GM18870 (cell line): ENCODE data around the gene ELP1.
"Not testable (repeated sequence)": the region's sequence is repeated elsewhere in the genome, so short reads cannot be mapped to it uniquely, and the experiment has no call there.

Experiments used
- ATAC-seq: cut with Tn5 transposase; IDR thresholded peaks from one replicate; pipeline ENCODE4 v1.9.1; 2021; ENCODE audit warnings: moderate library complexity; ENCODE audit not compliant: unreplicated experiment

The ELP1 gene

GRCh38 chr9:108854641-108855528 lies 79.0 kb downstream of the ELP1 start:
- ATAC-seq: no peak

DNA sequence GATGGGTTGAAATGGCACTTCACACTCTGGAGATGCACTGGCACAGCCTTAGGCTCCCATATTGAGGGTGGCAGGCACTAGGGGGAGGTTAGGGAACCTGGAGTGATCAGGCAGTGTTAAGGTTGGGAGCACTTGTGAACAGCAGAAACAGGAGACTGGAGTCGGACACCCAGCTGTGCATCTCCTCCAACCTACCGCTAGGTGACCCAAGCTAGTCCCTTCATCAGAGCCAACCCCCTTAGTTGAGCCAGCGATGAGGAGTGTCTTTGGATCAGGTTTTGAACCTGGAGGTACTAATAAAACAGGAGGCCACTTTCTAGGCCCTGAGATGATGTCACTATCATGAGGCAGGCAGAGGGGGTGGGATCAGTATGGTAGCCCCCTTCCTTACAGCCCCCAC lies 79.8 kb downstream of the ELP1 start:
- no peak for ATAC-seq

DNA sequence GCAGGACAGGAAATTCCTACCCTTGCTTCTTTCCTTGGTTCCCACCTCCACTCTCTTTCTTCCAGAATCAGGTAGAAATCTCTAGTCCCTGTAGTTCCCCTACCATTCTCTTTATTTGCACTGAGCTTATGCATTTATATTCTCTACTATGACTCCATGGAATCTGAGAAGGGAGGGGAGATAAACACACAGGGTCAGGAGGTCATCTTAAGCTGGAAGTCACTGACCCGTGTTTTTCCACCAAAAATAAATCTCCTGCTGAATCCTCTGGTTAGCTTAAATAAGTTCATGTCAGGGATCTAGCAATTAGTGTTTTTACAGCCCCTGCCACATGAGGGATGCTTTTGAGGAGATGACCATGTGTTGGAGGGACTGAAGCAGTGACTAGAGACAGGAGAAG lies 81.8 kb downstream of the ELP1 start:
- no peak for ATAC-seq

- no peak for ATAC-seq
Measured at GRCh38 chr9:108851138-108851537, 82.8 kb downstream of the ELP1 start.

DNA sequence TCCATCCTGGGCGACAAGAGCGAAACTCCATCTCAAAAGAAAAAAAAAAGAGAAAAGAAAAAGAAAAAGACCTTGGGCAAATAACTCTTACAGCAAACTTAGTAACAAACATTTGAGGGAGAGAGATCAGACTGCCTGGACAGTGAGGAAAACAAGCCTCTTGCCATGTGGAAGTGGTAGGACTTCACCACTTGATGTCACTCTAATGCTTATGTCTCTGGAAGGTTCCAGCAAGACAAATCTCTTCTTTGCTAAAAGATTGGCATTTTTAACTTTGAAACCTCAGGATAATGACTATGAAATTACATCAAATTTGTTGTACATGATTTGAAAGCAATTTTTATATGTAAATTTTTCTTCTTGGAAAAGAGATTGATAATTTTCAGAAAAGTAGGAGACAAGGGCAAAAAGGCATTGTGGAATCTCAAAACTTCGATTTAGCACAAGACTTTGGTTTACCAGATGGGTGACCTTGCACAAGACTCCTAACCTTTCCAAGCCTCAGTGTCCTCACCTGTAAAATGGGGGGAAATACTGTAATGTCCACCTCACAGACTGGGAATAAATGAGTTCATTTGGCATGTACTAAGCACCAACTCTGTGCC lies 83.5 kb downstream of the ELP1 start:
- ATAC-seq: no peak

DNA sequence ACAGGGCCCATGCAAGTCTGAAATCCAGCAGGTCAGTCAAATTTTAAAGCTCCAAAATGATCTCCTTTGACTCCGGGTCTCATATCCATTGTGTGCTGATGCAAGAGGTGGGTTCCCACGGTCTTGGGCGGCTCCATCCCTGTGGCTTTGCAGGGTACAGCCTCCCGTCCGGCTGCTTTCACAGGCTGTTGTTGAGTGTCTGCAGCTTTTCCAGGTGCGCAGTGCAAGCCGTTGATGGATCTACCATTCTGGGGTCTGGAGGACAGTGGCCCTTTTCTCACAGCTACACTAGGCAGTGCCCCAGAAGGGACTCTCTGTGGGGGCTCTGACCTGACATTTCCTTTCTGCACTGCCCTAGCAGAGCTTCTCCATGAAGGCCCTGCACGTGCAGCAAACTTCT lies 85.6 kb downstream of the ELP1 start:
- ATAC-seq: not testable (repeated sequence)

- no peak for ATAC-seq
Measured at GRCh38 chr9:108845947-108846346, 88.0 kb downstream of the ELP1 start.

GRCh38 chr9:108845507-108845906 lies 88.4 kb downstream of the ELP1 start:
- no peak for ATAC-seq

GRCh38 chr9:108844856-108845255 lies 89.1 kb downstream of the ELP1 start:
- no peak for ATAC-seq

- no peak for ATAC-seq
Measured at GRCh38 chr9:108844391-108844790, 89.5 kb downstream of the ELP1 start.

GRCh38 chr9:108842610-108843295 lies 91.2 kb downstream of the ELP1 start:
- no peak for ATAC-seq

GRCh38 chr9:108839561-108839960 lies 94.4 kb downstream of the ELP1 start:
- ATAC-seq: not testable (repeated sequence)

- ATAC-seq: no peak
Measured at GRCh38 chr9:108838017-108838416, 95.9 kb downstream of the ELP1 start.

GRCh38 chr9:108837530-108837929 lies 96.4 kb downstream of the ELP1 start:
- no peak for ATAC-seq

GRCh38 chr9:108836781-108837180 lies 97.1 kb downstream of the ELP1 start:
- ATAC-seq: no peak

DNA sequence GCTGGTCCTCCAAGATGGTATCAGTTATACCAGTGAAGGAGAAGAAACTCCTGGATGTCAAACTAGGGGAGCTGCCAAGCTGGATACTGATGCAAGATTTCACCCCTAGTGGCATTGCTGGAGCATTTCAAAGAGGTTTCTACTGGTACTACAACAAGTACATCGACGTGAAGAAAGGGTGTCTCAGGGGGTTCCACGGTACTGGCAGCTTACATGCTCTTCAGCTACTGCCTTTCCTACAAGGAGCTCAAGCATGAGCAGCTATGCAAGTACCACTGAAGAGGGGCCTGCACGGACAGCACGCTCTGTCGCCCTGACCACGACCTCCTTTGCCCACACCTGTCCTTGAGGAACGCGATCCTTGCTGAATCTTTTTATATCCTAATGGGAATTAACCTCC lies 97.6 kb downstream of the ELP1 start:
- no peak for ATAC-seq

DNA sequence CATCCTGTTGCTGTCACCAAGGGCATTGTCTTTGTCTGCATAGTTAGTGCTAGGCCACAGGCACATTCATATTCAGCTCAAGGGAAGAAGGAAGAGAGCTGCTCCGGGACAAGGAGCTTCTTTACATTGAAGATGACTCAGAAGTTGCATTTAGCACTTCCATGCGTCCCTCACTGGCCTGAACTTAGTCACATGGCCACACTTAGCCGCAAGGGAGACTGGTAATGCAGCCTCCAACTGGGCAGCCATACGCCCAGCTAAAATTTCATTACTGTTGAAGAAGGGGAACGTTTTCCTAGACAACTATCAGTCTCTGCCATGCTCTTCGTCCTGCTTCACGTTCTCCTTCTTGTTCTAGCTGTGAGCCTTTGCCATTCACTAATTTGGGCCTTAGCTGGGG lies 98.1 kb downstream of the ELP1 start:
- ATAC-seq: no peak

GRCh38 chr9:108834959-108835665 lies 98.8 kb downstream of the ELP1 start:
- ATAC-seq: no peak

DNA sequence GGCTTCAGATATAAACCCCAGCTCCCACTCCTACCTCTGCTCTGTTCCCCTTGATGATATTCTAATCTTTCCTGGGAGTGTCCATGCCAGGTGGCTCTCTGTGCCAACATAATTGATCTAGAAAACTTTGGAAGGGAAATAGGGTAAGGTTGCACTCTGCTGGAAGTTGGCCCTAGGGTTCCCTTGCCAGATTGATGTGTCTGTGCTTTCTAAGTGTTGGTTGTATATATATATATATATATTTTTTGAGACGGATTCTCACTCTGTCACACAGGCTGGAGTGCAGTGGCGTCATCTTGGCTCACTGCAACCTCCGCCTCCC lies 101.8 kb downstream of the ELP1 start:
- no peak for ATAC-seq

DNA sequence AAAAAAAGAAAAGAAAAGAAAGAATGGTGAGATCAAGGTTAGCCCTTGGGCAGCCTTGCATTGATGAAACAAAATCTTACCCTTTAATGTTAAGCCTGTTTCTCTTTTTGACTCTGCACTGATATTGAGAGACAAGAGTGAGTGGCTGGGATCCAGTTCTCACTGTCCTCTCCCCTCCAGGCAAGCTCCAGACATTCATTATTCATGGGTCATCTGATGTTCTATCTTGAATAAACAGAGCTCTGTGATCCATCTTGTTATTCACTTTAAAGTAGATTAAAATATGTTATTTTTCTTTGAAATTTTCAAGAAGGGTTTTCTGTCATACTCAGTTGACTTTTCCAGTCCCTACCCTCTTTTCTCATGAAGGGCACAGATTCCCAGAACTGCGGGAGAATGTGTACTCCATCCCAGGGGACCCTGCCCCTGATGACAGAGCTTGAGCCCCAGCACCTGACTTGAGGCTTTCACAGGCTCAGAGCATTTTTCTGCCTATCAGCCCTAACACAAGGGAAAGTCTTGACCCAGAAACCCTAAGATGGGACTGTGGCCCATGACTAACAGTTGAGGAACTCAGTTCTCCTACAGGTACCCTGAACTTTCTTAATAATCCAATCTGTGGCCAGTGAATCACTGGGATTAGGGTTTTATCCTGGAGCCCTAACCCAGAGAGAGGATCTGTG lies 102.3 kb downstream of the ELP1 start:
- ATAC-seq: no peak

GRCh38 chr9:108830272-108830671 lies 103.7 kb downstream of the ELP1 start:
- no peak for ATAC-seq
